Panc1 (cell line): ENCODE results near the gene OLIG3. TPM values are rescaled to one million over a fixed set of nuclear protein-coding genes. Genes with fewer than 3 reads are reported as not detected.

Experiments
- ATAC-seq: fragments of 200-7000 bp; cut with Tn5 transposase; 2 replicates; pipeline ENCODE4 v1.9.1; 2020; ENCODE audit warnings: mild to moderate bottlenecking, moderate library complexity
- BruUV-seq: library from RNA; stranded (reverse); fragments of 400-500 nt; replicated peaks from 2 replicates; lab custom pipeline; 2021; lab: Mats Ljungman, UMichigan
- CTCF ChIA-PET: fragments of 300-600 bp; sonication (Branson Sonifier 250); formaldehyde crosslinking; loops from one replicate; lab custom pipeline; 2022; ENCODE audit warnings: antibody characterized with exemption; lab: Charles Lee
- POLR2A ChIA-PET: fragments of 300-600 bp; sonication (Branson Sonifier 250); formaldehyde crosslinking; loops from one replicate; lab custom pipeline; 2022; ENCODE audit warnings: antibody characterized with exemption; lab: Charles Lee
- DNase-seq: peaks from one replicate; pipeline ENCODE4 v3.0.0-alpha.2; 2010; ENCODE audit warnings: low read depth, low spot score
- H3K27ac ChIP-seq: 2 replicates; pipeline ENCODE4 v1.5.1; 2011; ENCODE audit warnings: mild to moderate bottlenecking, low read length, inconsistent platforms
- H3K27me3 ChIP-seq: fragments of 200-500 bp; sonication (Bioruptor generic); 2 replicates; pipeline ENCODE4 v1.6.0; 2014; ENCODE audit warnings: low read length, inconsistent platforms; ENCODE audit not compliant: control insufficient read depth, insufficient read depth
- H3K36me3 ChIP-seq: fragments of 200-500 bp; sonication (Bioruptor generic); 2 replicates; pipeline ENCODE4 v1.5.1; 2014; ENCODE audit warnings: inconsistent platforms, mild to moderate bottlenecking, low read length, moderate library complexity; ENCODE audit not compliant: control insufficient read depth, insufficient read depth
- H3K4me1 ChIP-seq: 2 replicates; pipeline ENCODE4 v1.5.1; 2011; ENCODE audit warnings: inconsistent platforms, mild to moderate bottlenecking, low read length, moderate library complexity; ENCODE audit not compliant: control insufficient read depth, insufficient read depth
- H3K4me3 ChIP-seq, 2 experiments: 2 replicates each; pipeline ENCODE4 v1.5.1; 2011 to 2012; ENCODE audit warnings: low read depth in 2 of 2, low read length in 2 of 2, mild to moderate bottlenecking in 2 of 2, inconsistent platforms in 1 of 2, moderate library complexity in 1 of 2
- H3K9me3 ChIP-seq: fragments of 200-500 bp; sonication (Bioruptor generic); 2 replicates; pipeline ENCODE4 v1.5.1; 2014; ENCODE audit warnings: low read depth, mild to moderate bottlenecking, inconsistent platforms, low read length, moderate library complexity; ENCODE audit not compliant: control insufficient read depth, insufficient read depth
- POLR2AphosphoS5 ChIP-seq: IDR thresholded peaks from 2 replicates; pipeline ENCODE4 v1.6.1; 2012; ENCODE audit warnings: mild to moderate bottlenecking, low read depth, low read length, moderate library complexity
- SIN3A ChIP-seq: IDR thresholded peaks from 2 replicates; pipeline ENCODE4 v1.6.1; 2012; ENCODE audit warnings: low read depth, mild to moderate bottlenecking, low read length, moderate library complexity, borderline replicate concordance; ENCODE audit not compliant: insufficient read depth
- TCF7L2 ChIP-seq: IDR thresholded peaks from 2 replicates; pipeline ENCODE4 v1.6.1; 2011; ENCODE audit warnings: mild to moderate bottlenecking, low read depth, low read length, inconsistent platforms
- in situ Hi-C: cut with HindIII; loops from 2 replicates; pipeline ENCODE4 v1.10.0; 2016; ENCODE audit warnings: low sequenced_read_pairs, low pct_unique_long_range_greater_than_20kb
- intact Hi-C: fragments of 100-400 bp; cut with micrococcal nuclease; formaldehyde crosslinking; loops from one replicate; pipeline ENCODE4 v1.10.0; 2022; ENCODE audit not compliant: unreplicated experiment
- total RNA-seq: library from RNA; stranded (reverse); gene quantifications from one replicate; pipeline ENCODE4 v1.2.1, GENCODE V29; 2021; ENCODE audit not compliant: unreplicated experiment
- TF ChIP-seq, protein P1 (sequence below): fragments of 450-650 bp; IDR thresholded peaks from 2 replicates; pipeline ENCODE4 v1.5.1; 2017; ENCODE audit warnings: mild to moderate bottlenecking
- TF ChIP-seq, protein P2 (sequence below), 2 experiments: IDR thresholded peaks; 2 replicates each; pipeline ENCODE4 v1.6.1; 2011 to 2012; ENCODE audit warnings: low read depth in 2 of 2, control low read depth in 1 of 2, low read length in 1 of 2, mild to moderate bottlenecking in 1 of 2, moderate library complexity in 1 of 2; ENCODE audit not compliant: insufficient read depth in 1 of 2

OLIG3 gene
- total RNA-seq, 1 experiment from 2014 or later, result not detected

DNA sequence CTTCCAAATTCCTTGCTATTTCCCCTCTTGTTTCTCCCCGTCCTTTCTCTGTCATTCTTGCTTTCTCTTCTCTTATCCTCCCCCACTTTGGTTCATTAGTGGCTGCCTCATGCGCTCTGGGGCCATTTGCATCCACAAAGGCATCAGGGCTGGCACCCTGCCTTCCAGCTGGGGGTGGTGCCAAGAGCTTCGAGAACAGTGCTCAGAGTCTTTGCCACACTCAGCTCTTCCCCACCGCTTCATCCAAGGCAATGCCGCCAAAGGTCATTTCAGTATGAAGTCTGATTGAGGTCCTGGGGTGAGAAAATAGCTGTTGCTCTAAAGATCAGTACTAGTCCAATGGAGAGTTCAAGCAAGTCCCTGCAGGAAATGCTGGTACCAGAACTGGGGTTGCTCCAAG lies 22.7 kb downstream of the OLIG3 start:
- Histone ChIP-seq H3K27me3 (peaks cover 16% of the 10 kb centered on the region), H3K36me3 (no peaks in the 10 kb centered on the region), H3K27ac (no peak overlapping the region), H3K9me3 (no peaks in the 10 kb centered on the region), H3K4me1 (no peaks in the 10 kb centered on the region), H3K4me3 (no peak overlapping the region)
- no peak for TF ChIP-seq TCF7L2
- TF ChIP-seq POLR2AphosphoS5, result no peak
- intact Hi-C loops, result no loop called here
- ChIA-PET POLR2A (no interaction called here), CTCF (no interaction called here)
- no TSS peak for BruUV-seq
- in situ Hi-C loops, result no loop called here
- DNase-seq (no peak), ATAC-seq (no peak)

DNA sequence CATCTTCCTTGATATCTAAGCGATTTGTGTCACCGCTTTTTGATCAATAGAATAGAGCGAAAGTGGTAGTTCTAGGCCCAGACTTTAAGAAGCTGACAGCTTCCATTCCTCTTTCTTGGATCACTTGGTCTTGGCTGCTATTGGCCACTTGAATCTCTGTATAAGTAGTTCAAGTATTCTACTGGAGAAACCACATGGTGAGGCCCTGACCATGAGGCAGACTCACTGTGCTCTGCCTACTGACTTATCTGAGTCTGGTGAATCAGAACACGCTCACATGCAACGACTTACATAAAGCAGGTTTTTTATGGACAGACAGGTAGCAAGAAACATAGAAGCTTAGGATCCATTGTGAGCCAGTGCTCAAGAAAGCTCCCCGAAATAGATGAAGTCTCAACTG lies 27.0 kb downstream of the OLIG3 start:
- Histone ChIP-seq H3K27ac (no peak overlapping the region), H3K27me3 (no peaks in the 10 kb centered on the region), H3K9me3 (no peaks in the 10 kb centered on the region), H3K36me3 (no peaks in the 10 kb centered on the region), H3K4me1 (no peaks in the 10 kb centered on the region), H3K4me3 (no peak overlapping the region)
- in situ Hi-C loops (no loop called here), intact Hi-C loops (no loop called here)
- ATAC-seq, result no peak
- BruUV-seq, result no TSS peak
- DNase-seq, result no peak
- POLR2A ChIA-PET, result no interaction called here
- CTCF ChIA-PET, result no interaction called here
- TF ChIP-seq SIN3A (no peak), POLR2AphosphoS5 (no peak), TCF7L2 (no peak)
- TF ChIP-seq, protein P1, sequence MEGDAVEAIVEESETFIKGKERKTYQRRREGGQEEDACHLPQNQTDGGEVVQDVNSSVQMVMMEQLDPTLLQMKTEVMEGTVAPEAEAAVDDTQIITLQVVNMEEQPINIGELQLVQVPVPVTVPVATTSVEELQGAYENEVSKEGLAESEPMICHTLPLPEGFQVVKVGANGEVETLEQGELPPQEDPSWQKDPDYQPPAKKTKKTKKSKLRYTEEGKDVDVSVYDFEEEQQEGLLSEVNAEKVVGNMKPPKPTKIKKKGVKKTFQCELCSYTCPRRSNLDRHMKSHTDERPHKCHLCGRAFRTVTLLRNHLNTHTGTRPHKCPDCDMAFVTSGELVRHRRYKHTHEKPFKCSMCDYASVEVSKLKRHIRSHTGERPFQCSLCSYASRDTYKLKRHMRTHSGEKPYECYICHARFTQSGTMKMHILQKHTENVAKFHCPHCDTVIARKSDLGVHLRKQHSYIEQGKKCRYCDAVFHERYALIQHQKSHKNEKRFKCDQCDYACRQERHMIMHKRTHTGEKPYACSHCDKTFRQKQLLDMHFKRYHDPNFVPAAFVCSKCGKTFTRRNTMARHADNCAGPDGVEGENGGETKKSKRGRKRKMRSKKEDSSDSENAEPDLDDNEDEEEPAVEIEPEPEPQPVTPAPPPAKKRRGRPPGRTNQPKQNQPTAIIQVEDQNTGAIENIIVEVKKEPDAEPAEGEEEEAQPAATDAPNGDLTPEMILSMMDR, result no peak
- TF ChIP-seq, protein P2, sequence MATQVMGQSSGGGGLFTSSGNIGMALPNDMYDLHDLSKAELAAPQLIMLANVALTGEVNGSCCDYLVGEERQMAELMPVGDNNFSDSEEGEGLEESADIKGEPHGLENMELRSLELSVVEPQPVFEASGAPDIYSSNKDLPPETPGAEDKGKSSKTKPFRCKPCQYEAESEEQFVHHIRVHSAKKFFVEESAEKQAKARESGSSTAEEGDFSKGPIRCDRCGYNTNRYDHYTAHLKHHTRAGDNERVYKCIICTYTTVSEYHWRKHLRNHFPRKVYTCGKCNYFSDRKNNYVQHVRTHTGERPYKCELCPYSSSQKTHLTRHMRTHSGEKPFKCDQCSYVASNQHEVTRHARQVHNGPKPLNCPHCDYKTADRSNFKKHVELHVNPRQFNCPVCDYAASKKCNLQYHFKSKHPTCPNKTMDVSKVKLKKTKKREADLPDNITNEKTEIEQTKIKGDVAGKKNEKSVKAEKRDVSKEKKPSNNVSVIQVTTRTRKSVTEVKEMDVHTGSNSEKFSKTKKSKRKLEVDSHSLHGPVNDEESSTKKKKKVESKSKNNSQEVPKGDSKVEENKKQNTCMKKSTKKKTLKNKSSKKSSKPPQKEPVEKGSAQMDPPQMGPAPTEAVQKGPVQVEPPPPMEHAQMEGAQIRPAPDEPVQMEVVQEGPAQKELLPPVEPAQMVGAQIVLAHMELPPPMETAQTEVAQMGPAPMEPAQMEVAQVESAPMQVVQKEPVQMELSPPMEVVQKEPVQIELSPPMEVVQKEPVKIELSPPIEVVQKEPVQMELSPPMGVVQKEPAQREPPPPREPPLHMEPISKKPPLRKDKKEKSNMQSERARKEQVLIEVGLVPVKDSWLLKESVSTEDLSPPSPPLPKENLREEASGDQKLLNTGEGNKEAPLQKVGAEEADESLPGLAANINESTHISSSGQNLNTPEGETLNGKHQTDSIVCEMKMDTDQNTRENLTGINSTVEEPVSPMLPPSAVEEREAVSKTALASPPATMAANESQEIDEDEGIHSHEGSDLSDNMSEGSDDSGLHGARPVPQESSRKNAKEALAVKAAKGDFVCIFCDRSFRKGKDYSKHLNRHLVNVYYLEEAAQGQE (IDR thresholded peaks at IDR 0.05; ENCODE audit: insufficient read depth in 1 of 2, low read depth in 2 of 2, low read length in 1 of 2), result no peak

DNA sequence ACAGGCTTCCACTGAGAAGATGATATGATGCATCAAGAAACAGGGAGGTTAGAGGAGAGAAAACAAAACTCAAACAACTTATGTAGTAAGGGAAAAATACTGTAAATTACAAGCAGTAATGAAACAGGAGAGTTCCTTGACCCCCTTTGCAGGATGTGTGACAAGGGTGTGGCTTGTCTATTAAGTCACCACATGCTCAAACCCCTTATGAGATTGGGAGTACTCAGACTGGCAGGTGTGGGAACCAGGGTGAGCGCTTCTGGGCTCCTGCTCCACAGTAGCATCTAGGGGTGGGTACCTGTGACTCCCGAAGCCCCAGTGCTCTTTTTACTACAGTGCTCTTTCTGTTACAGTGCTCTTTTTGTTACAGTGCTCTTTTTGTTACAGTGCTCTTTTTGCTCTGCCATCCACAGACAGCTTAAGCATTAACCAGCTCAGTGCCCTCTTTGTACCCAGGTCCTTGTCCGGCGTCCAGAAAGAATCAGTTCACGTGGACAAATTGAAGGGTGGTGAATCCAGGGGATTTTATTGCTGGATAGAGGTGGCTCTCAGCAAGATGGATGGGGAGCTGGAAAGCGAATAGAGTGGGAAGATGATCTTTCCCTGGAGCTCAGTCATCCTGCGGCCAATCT lies 28.7 kb downstream of the OLIG3 start:
- Histone ChIP-seq H3K4me1 (no peaks in the 10 kb centered on the region), H3K27me3 (no peaks in the 10 kb centered on the region), H3K4me3 (no peak overlapping the region), H3K9me3 (no peaks in the 10 kb centered on the region), H3K27ac (no peak overlapping the region), H3K36me3 (no peaks in the 10 kb centered on the region)
- in situ Hi-C loops, result no loop called here
- intact Hi-C loops, result no loop called here
- ATAC-seq (no peak), DNase-seq (no peak)
- ChIA-PET POLR2A (no interaction called here), CTCF (no interaction called here)
- no peak for TF ChIP-seq POLR2AphosphoS5
- TF ChIP-seq, protein P1, result no peak
- TF ChIP-seq, protein P2 (IDR thresholded peaks at IDR 0.05; ENCODE audit: insufficient read depth in 1 of 2, low read depth in 2 of 2, low read length in 1 of 2), result no peak
- no peak for TF ChIP-seq TCF7L2
- no peak for TF ChIP-seq SIN3A
- BruUV-seq, result no TSS peak
